Endothelial cell of umbilical vein (primary cell): ENCODE measurements around the gene ADARB1.

Source experiments
- EZH2 ChIP-seq: IDR thresholded peaks from 2 replicates; pipeline ENCODE4 v1.6.1; 2012; ENCODE audit warnings: borderline replicate concordance, low read depth, mild to moderate bottlenecking, moderate library complexity, low read length, inconsistent platforms; ENCODE audit not compliant: severe bottlenecking
- MYC ChIP-seq: IDR thresholded peaks from one replicate; pipeline ENCODE4 v1.6.1; 2011; ENCODE audit warnings: mild to moderate bottlenecking, low read depth, low read length
- POLR2AphosphoS5 ChIP-seq: IDR thresholded peaks from 2 replicates; pipeline ENCODE4 v1.6.1; 2012; ENCODE audit warnings: low read depth, mild to moderate bottlenecking, control low read depth, low read length, moderate library complexity; ENCODE audit not compliant: insufficient read depth
- TF ChIP-seq, protein P1 (sequence below), 2 donors: IDR thresholded peaks; 1 replicate in 1 of 2; 2 replicates in 1 of 2; pipeline ENCODE4 v1.5.1; 2011; ENCODE audit warnings: low read length in 2 of 2, mild to moderate bottlenecking in 2 of 2, moderate library complexity in 2 of 2, control low read depth in 1 of 2, inconsistent platforms in 1 of 2, low read depth in 1 of 2; ENCODE audit not compliant: insufficient read depth in 1 of 2; ENCODE audit errors: extremely low read depth in 1 of 2

DNA sequence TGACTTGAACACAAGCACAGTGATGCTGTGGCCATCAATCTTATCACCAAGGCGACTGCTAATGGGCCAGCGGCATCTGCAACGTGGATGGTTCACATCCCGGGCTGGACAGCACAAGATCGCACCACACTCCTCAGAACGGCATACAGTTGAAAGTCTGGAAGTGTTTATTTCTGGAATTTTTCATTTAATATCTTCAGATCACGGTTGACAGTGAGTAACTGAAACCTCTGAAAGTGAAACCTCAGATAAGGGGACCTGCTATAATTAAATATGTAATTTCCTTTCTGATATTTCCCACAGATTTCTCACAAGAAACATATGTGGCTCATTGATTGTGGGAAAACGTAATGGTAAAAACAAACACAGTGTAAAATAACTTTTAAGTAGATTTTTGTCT, 129.6 kb downstream of the ADARB1 start:
- TF ChIP-seq POLR2AphosphoS5 (no peak), EZH2 (no peak), MYC (no peak)
- TF ChIP-seq, protein P1, sequence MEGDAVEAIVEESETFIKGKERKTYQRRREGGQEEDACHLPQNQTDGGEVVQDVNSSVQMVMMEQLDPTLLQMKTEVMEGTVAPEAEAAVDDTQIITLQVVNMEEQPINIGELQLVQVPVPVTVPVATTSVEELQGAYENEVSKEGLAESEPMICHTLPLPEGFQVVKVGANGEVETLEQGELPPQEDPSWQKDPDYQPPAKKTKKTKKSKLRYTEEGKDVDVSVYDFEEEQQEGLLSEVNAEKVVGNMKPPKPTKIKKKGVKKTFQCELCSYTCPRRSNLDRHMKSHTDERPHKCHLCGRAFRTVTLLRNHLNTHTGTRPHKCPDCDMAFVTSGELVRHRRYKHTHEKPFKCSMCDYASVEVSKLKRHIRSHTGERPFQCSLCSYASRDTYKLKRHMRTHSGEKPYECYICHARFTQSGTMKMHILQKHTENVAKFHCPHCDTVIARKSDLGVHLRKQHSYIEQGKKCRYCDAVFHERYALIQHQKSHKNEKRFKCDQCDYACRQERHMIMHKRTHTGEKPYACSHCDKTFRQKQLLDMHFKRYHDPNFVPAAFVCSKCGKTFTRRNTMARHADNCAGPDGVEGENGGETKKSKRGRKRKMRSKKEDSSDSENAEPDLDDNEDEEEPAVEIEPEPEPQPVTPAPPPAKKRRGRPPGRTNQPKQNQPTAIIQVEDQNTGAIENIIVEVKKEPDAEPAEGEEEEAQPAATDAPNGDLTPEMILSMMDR (IDR thresholded peaks at IDR 0.05; ENCODE audit: extremely low read depth in 1 of 2, insufficient read depth in 1 of 2, low read depth in 1 of 2, low read length in 2 of 2): no peak
